Gastroesophageal sphincter (tissue), 4 donors: ENCODE results near the gene PRKAG2. TPM values are rescaled to one million over a fixed set of nuclear protein-coding genes. Genes with fewer than 3 reads are reported as not detected.
"Not testable (repeated sequence)": the region's sequence is repeated elsewhere in the genome, so short reads cannot be mapped to it uniquely, and the experiment has no call there.

Source experiments
- ATAC-seq: fragments of 150-250 bp; one replicate; pipeline ENCODE4 v1.9.1; 2016; ENCODE audit warnings: mild to moderate bottlenecking, moderate library complexity
- H3K27ac ChIP-seq, 4 donors: fragments of 200-600 bp; sonication (generic) in 3 of 4; 1 replicate in 3 of 4; 2 replicates in 1 of 4; pipeline ENCODE4 v1.5.1; 2016 to 2019
- H3K27me3 ChIP-seq: fragments of 200-600 bp; sonication (generic); one replicate; pipeline ENCODE4 v1.5.1; 2019
- H3K36me3 ChIP-seq, 2 donors: fragments of 200-600 bp; sonication (generic); one replicate each; pipeline ENCODE4 v1.5.1; 2019; ENCODE audit warnings: control low read depth in 1 of 2
- H3K4me1 ChIP-seq, 3 donors: fragments of 200-600 bp; sonication (generic); 1 replicate in 2 of 3; 2 replicates in 1 of 3; pipeline ENCODE4 v1.5.1; 2016 to 2019; ENCODE audit warnings: control low read depth in 2 of 3
- H3K4me3 ChIP-seq, 2 donors: fragments of 200-600 bp; sonication (generic); one replicate each; pipeline ENCODE4 v1.5.1; 2019; ENCODE audit warnings: mild to moderate bottlenecking in 1 of 2, moderate library complexity in 1 of 2
- H3K9me3 ChIP-seq, 3 donors: fragments of 200-600 bp; sonication (generic); one replicate each; pipeline ENCODE4 v1.5.1; 2017 to 2019; ENCODE audit warnings: control low read depth in 2 of 3
- EP300 ChIP-seq: sonication (generic); formaldehyde crosslinking; IDR thresholded peaks from one replicate; pipeline ENCODE4 v1.6.1; 2017; ENCODE audit warnings: antibody characterized with exemption, mild to moderate bottlenecking
- POLR2A ChIP-seq, 2 donors: fragments of 450-650 bp; IDR thresholded peaks; one replicate each; pipeline ENCODE4 v1.6.1; 2017; ENCODE audit warnings: antibody characterized with exemption in 2 of 2, mild to moderate bottlenecking in 2 of 2, moderate library complexity in 1 of 2
- POLR2AphosphoS5 ChIP-seq: sonication (generic); formaldehyde crosslinking; IDR thresholded peaks from one replicate; pipeline ENCODE4 v1.6.1; 2017; ENCODE audit warnings: antibody characterized with exemption
- WGBS, 2 donors: methylation state at CpG; one replicate each; pipeline ENCODE4 v1.1.5; 2018; ENCODE audit warnings: low coverage in 1 of 2; 5-methylcytosine and 5-hydroxymethylcytosine counted together
- total RNA-seq, 4 donors: library from RNA; depleted of rRNA; stranded (reverse); fragments of >200 nt; gene quantifications; one replicate each; pipeline ENCODE4 v1.1.0, GENCODE V29; 2016
- TF ChIP-seq, protein P1 (sequence below), 4 experiments: fragments of 200-600 bp in 2 of 4; fragments of 450-650 bp in 2 of 4; sonication (generic) in 1 of 4; IDR thresholded peaks; one replicate each; pipeline ENCODE4 v1.5.1; 2017 to 2019; ENCODE audit warnings: antibody characterized with exemption in 4 of 4, mild to moderate bottlenecking in 2 of 4, moderate library complexity in 2 of 4

PRKAG2 gene
- total RNA-seq, 4 donors from 2014 or later = 48.9 to 89.0 (median 75.7) TPM

DNA sequence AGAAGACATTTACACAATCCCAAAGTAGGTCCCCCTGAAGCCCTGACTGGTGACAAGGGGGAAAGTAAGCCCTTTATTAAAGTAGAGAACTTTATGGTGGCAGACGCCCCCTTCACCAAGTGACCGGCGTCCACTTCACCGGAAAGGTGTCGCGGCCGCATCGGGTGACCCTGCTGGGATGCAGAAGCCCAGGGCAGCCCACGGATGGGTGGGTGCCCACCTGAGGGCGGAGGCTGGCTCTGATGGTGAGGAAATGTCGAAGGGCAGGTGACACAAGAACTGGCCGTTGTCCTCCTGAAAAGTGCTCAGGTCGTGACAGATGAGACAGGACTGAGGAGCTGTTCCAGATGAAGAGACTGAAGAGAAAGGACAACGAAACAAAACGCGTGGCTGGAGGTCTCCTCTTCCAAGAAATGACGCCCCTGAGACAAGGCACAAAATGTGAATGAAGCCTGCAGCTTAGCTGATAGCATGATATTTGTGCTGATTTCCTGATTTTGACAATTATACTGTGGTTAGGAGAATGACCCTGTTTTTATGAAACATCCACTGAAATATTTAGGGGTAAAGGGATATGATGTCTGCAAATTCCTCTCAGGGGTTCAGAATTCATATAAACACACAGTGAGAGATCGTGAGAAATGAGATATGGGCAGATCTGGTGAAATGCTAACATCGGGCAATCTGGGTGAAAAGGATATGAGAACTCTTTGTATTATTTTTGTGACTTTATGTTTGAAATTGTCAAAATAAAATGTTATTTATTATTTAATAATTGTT is 123.9 kb downstream of the PRKAG2 start:
- Histone ChIP-seq H3K4me3 (no peak overlapping the region), H3K27me3 (no peaks in the 10 kb centered on the region), H3K9me3 (no peaks in the 10 kb centered on the region), H3K27ac (peak overlapping the region in 2 of 4 donors; percentile 82 to 93), H3K4me1 (peaks cover 6 to 45% (median 35%) of the 10 kb centered on the region in 3 donors), H3K36me3 (no peaks in the 10 kb centered on the region)
- ATAC-seq = no peak
- TF ChIP-seq, protein P1, sequence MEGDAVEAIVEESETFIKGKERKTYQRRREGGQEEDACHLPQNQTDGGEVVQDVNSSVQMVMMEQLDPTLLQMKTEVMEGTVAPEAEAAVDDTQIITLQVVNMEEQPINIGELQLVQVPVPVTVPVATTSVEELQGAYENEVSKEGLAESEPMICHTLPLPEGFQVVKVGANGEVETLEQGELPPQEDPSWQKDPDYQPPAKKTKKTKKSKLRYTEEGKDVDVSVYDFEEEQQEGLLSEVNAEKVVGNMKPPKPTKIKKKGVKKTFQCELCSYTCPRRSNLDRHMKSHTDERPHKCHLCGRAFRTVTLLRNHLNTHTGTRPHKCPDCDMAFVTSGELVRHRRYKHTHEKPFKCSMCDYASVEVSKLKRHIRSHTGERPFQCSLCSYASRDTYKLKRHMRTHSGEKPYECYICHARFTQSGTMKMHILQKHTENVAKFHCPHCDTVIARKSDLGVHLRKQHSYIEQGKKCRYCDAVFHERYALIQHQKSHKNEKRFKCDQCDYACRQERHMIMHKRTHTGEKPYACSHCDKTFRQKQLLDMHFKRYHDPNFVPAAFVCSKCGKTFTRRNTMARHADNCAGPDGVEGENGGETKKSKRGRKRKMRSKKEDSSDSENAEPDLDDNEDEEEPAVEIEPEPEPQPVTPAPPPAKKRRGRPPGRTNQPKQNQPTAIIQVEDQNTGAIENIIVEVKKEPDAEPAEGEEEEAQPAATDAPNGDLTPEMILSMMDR (IDR thresholded peaks at IDR 0.05) = no peak
- no peak for TF ChIP-seq POLR2AphosphoS5
- TF ChIP-seq POLR2A (IDR thresholded peaks at IDR 0.05) = no peak
- no peak for TF ChIP-seq EP300
- 95 to 97% methylated on average over 9 to 10 of the region's 19 CpGs for WGBS, 2 donors

DNA sequence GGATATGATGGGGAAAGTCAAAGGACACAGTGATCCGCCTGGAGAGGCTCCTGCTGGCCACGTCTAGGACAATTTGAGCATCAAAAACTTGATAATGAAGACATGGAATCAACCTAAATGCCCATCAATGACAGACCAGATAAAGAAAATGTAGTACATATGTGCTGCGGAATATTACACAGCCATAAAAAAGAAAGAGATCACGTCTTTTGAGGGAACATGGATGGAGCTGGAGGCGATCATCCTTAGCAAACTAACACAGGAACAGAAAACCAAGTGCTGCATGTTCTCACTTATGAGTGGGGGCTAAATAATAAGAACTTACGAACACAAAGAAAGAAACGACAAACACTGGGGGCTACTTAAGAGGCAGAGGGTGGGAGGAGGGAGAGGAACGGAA is 124.9 kb downstream of the PRKAG2 start:
- ATAC-seq = no peak
- H3K9me3 ChIP-seq = no peaks in the 10 kb centered on the region
- no peaks in the 10 kb centered on the region for H3K36me3 ChIP-seq
- peaks cover 6 to 36% (median 26%) of the 10 kb centered on the region in 3 donors for H3K4me1 ChIP-seq
- no peak for TF ChIP-seq POLR2AphosphoS5
- TF ChIP-seq EP300 = no peak
- no peak for TF ChIP-seq POLR2A (IDR thresholded peaks at IDR 0.05)
- TF ChIP-seq, protein P1 (IDR thresholded peaks at IDR 0.05) = no peak
- no peak overlapping the region for H3K4me3 ChIP-seq
- no peaks in the 10 kb centered on the region for H3K27me3 ChIP-seq
- no peak overlapping the region for H3K27ac ChIP-seq
- 91 to 96% methylated on average over 7 to 8 of the region's 8 CpGs for WGBS, 2 donors

DNA sequence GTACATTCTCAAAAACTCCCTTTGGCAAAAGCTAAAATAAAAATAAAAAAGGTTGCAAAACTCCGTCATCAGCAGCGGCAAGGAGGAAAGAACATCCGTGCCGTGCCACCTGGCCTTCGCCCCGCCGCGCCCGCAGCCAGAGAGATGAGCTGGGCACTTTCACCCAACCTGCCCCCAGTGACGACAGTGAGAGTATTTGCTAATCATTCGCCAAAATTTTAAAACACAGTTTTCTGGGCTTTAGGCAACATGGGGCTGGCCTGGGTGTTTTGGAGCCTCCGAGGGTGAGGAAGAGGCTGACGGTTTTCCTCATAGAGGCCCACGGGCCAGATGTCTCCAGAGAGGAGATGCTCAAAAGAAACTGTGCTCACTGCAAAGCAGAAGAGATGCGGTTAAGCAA is 128.2 kb downstream of the PRKAG2 start:
- H3K27me3 ChIP-seq = no peaks in the 10 kb centered on the region
- WGBS, 2 donors = 89 to 99% methylated on average over 11 to 15 of the region's 15 CpGs
- H3K36me3 ChIP-seq = no peaks in the 10 kb centered on the region
- no peaks in the 10 kb centered on the region for H3K9me3 ChIP-seq
- TF ChIP-seq, protein P1 (IDR thresholded peaks at IDR 0.05) = no peak
- TF ChIP-seq EP300 (no peak), POLR2A (IDR thresholded peaks at IDR 0.05) (no peak), POLR2AphosphoS5 (no peak)
- H3K4me3 ChIP-seq = no peak overlapping the region
- peaks cover 0 to 9% (median 0%) of the 10 kb centered on the region in 3 donors for H3K4me1 ChIP-seq
- ATAC-seq = no peak
- H3K27ac ChIP-seq = no peak overlapping the region

DNA sequence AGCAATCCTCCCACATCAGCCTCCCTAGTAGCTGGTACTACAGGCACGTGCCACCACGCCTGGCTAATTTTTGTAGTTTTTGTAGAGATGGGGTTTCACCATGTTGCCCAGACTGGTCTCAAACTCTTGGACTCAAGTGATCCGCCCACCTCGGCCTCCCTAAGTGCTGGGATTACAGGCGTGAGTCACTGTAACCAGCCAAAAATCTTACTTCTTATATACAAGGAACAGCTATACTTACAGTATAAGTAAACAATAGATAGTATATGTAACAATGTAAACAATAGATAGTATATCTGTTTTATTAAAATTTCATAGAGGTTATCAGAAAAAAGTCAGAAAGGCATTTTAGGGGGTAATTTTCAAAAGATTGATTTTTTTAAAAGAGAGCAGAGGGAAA is 128.9 kb downstream of the PRKAG2 start:
- H3K36me3 ChIP-seq, H3K9me3 ChIP-seq, H3K27me3 ChIP-seq, H3K27ac ChIP-seq, ATAC-seq, H3K4me3 ChIP-seq: not testable (repeated sequence)
- WGBS, 2 donors = 72 to 100% methylated on average over 3 of the region's 5 CpGs
- H3K4me1 ChIP-seq = peaks cover 0 to 14% (median 0%) of the 10 kb centered on the region in 3 donors

DNA sequence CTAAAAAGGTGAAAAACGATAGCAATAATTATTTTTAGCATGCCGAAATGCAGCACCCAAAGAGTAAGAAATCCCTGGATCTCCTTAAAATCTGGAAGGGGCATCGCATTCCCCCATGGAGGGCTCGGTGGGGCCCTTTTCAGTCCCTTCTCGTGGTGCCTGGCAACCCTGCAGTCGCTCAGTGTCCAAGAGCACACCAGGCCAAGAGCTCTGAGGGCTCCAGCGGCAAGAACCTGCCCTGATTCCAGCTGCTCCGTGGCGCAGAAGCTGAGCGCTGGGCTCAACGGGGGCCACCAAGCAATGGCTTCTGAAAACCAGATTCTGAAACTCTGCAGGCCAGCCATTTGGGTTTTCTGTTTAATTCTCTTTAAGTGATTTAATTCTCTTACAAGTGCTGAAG is 131.2 kb downstream of the PRKAG2 start:
- Histone ChIP-seq H3K27ac (no peak overlapping the region), H3K9me3 (no peaks in the 10 kb centered on the region), H3K4me1 (peaks cover 0 to 20% (median 0%) of the 10 kb centered on the region in 3 donors), H3K36me3 (no peaks in the 10 kb centered on the region), H3K4me3 (no peak overlapping the region), H3K27me3 (no peaks in the 10 kb centered on the region)
- WGBS, 2 donors = 66 to 100% methylated on average over 1 to 6 of the region's 11 CpGs
- TF ChIP-seq, protein P1 (IDR thresholded peaks at IDR 0.05) = no peak
- no peak for TF ChIP-seq POLR2AphosphoS5
- TF ChIP-seq EP300 = no peak
- TF ChIP-seq POLR2A (IDR thresholded peaks at IDR 0.05) = no peak
- no peak for ATAC-seq
